NCI-H2107 treated with DMSO at 0.1 percent for 48 hours (cell line): ENCODE measurements around the gene L3MBTL4.
"Not testable (repeated sequence)": the region's sequence is repeated elsewhere in the genome, so short reads cannot be mapped to it uniquely, and the experiment has no call there.

Experiments used
- DNase-seq: peaks from one replicate; lab custom pipeline; 2025; ENCODE audit not compliant: unreplicated experiment; lab: John Stamatoyannopoulos, UW

The L3MBTL4 gene

DNA sequence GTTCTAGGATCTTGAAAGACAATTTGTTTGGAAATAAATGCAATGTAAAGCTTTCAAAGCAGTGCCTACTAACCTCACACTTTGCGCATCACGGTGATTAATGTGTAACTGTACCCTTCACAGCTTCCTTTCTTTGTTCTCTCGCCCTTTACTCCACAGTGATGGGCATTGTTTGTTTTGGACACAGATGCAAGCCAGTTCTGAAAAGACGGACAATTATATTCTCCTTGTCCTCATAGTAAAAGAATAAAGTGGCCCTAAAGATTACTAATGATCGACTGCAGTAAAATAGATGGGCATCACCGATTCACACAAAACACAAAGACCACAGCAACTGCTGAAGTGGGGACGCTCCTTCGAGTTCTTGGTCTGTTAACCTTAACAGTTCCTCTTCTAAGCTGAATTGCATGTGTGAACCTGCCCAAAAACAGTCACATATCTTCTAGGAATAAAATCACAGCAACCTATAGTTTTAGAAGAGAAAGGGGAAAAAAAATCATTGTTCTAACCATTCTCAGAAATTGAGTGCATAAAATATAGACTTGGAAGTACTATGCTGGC lies 7.7 kb downstream of the L3MBTL4 start:
- no peak for DNase-seq

DNA sequence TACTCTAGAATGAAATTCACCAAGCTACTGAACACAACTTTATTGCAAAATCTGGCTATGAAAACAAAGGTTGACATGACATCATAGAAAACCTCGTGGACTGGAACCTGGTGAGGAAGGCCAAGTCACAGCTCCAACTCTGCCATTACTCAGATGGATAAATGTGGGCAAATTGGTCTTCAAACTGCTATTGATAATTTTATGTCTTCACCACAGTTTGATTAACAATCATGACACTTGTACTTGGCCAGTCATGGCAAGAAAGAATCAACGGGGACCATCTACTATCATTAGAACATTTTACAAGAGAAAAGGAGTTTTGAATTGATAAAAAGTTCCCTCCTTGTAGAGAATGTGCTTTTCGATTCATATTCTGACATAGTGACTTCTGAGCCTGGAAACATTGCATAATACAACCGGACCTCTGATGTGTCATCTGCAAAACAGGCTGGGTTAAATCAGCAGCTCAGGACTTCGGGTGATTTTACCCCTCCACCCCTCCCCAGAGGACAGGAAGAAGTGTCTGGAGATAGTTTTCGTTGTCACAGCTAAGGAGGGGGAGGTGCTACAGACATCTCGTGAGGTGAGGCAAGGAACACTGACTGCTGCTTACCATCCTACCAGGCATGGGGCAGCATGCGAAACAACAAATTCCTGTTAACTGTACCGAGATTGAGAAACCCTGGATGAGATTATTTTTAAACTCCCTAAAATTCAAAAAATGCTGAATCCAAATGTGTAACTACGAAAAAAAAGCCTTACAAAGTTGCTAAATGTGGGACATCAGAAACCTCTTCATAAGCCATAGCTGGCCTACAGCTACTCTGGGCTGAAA lies 8.4 kb downstream of the L3MBTL4 start:
- no peak for DNase-seq

GRCh38 chr18:6405237-6406074 lies 9.3 kb downstream of the L3MBTL4 start:
- DNase-seq, result peak; percentile 38

DNA sequence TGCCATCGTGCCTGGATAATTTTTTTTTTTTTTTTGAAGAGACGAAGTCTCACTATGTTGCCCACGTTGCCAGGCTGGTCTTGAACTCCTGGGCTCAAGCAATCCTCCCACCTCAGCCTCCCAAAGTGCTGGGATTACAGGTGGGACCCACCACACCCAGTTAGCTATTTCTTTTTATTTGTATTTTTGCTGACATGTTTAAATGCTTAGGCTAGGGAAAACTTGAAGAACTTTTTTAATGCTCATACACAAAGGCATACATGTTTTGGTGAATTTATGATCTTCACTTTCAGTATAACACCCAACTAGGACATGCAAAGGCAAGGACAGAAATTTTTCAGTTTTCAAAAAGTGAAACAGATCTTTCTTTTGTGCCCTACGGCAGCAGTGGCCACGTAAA lies 9.9 kb downstream of the L3MBTL4 start:
- DNase-seq, result no peak

- DNase-seq, result no peak
Measured at GRCh38 chr18:6401687-6402086, 13.0 kb downstream of the L3MBTL4 start.

- DNase-seq, result no peak
Measured at GRCh38 chr18:6399776-6400175, 14.9 kb downstream of the L3MBTL4 start.

DNA sequence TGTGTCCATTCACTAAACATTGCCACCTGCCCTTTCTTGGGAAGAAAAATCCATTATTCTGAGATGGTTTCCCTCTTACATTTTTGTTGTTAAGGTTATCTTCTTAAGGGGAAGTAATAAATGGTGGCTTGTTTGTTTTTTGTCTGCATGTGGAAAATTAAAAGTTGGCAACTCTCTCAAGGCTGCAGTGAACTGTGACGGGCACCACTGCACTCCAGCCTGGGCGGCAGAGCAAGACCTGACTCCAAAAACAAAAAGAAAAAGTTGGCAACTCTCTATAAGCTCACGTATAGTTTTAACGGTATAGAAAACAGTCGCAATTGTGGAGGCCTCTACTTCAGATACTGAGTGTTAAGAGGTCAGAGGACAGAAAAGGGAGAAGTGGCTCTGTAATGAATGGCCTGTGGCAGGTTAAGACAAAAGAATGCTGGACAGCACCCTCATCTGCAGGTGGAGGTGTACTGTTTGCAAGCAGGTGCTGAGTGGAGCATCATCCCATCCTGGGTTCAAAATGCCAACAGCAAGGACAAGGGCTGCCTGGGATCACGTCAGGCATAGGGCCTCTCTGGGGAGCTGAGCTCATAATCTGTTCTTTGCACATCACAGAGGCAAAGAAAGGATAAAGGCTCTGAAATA lies 16.7 kb downstream of the L3MBTL4 start:
- no peak for DNase-seq

DNA sequence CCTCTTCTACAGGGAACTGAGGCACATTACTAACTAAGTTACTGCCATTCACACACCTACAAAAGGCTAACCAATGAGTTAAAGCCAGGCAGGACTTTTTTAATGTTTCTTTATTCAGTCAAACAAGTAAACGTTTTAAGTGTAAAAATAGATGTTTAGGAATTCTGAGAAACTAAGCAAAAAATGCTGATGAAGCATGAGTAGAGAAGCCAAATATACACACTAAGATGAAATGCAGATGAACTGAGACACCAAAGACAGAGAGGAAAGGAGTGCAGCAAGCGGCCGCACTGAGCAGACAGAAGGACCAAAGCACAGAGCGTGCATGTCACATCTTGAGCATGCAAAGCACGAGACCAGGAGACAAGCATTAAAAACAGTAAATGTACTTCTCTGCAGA lies 17.9 kb downstream of the L3MBTL4 start:
- DNase-seq, result no peak

DNA sequence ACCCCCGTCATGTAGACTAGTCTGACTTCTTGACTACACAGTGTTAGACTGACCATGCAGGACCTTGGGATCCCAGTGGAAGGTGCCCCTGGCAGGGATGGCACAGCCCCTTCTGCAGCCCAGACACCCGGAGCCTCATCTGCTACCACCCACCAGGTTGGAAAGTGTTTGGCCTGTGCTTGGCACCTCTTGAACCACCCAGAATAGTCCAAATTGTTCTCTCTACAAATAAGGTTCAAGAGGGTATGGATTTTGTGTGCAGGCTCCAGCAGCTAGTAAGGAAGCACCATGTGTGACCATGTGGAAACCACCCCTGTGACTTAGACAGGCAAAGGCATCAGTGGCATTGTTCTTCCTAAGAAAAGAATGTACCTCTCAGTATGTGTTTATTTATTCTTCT lies 18.4 kb downstream of the L3MBTL4 start:
- DNase-seq, result no peak

DNA sequence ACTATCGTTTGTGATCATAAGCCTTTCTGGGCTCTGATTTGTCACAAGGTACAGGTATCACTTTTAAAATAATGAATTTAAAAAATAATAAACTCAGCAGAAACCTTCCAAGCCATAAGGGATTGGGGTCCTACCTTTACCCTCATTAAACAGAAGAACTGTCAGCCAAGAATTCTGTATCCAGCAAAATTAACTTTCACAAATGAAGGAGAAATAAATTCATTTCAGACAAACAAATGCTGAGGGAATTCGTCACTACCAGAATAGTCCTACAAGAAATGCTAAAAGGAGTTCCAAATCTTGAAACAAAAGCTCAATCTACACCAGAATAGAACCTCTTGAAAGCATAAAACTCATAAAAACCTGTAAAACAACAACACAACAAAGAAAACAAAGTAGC lies 25.7 kb downstream of the L3MBTL4 start:
- no peak for DNase-seq

DNA sequence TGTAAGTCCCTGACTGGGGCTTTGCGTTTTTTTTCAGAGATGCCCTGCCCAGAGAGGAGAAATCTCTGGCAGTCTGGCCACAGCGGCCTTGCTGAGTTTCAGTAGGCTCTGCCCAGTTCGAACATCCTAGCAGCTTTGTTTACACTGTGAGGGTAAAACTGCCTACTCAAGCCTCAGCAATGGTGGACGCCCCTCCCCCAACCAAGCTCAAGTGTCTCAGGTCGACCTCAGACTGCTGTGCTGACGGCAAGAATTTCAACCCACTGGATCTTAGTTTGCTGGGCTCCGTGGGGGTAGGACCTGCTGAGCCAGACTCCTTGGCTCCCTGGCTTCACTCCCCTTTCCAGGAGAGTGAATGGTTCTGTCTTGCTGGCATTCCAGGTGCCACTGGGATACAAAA lies 31.7 kb downstream of the L3MBTL4 start:
- DNase-seq, result no peak

- DNase-seq, result not testable (repeated sequence)
Measured at GRCh38 chr18:6377473-6377872, 37.2 kb downstream of the L3MBTL4 start.

- DNase-seq, result no peak
Measured at GRCh38 chr18:6376433-6377229, 38.1 kb downstream of the L3MBTL4 start.

- DNase-seq, result no peak
Measured at GRCh38 chr18:6374935-6375529, 39.7 kb downstream of the L3MBTL4 start.

DNA sequence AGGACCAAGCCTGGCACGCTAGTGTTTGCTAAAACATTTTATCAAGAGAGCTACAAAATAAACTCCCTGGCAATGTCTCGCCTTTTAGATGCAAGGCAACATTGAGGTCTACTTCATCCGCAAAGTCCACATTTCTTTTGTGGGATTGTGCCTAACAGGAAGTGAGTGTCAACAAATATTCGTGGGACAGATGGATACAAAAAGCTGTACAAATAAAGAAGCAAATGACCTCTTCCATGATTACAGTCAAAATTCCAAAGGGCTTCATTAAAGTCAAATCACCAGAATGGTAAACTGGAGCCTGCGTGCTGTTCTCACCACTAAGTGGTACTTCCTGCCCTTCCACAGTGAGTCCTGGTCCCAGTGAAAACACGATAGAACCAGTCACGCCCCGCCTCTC lies 40.4 kb downstream of the L3MBTL4 start:
- DNase-seq, result no peak

DNA sequence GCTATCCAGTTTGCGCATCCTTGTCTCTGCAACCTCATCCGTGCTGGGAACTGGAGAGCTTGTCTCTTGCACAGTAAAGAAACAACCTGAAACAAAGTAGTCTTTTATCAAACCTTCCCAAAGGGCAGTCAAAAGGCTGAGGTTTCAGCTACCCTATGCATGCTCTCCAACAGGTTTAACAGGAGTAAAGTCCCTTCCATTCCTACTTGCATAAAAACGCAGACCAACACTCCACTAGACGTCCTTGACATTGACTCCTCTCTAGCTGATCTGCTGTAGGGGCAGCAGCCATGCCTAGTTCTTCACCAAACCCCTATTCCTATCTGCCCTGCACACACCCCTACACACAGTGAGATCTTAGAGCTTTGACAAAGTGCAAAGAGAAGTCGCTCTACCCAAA lies 41.5 kb downstream of the L3MBTL4 start:
- no peak for DNase-seq

DNA sequence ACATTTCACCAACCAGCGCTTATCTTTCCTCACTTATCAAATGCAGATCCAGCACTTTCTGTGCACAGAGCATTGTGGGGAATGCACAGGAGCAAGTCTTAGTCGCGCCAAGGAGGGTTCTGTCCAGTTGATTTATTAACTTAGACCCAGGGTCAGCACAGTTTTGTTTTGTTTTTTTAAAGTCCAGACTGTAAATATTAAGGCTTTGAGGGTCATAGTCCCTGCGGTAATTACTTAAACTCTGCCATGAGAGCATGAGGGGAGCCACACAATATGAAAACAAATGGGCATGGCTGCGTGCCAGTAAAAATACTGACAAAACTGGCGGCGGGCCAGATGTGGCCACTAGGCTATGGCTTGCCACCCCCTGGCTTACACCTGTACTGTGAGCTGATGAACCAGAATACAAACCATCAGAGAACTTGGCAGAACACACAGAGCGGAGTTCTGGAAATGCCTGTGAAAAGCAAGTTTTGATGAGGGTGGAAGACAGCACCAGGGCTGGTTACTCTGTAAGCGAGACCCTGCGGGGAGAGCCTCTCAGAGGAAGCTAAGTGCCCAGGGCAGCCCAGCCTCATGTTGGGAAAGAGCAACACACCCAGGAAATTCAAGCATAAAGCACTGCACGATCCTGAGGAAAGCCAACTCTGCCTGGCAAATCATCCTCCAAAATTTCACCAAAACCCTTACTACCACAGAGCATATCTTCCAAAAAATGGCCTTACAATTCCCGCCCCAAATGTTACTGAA lies 43.6 kb downstream of the L3MBTL4 start:
- peak; percentile 64 for DNase-seq

GRCh38 chr18:6370410-6370809 lies 44.3 kb downstream of the L3MBTL4 start:
- DNase-seq, result peak; percentile 34

DNA sequence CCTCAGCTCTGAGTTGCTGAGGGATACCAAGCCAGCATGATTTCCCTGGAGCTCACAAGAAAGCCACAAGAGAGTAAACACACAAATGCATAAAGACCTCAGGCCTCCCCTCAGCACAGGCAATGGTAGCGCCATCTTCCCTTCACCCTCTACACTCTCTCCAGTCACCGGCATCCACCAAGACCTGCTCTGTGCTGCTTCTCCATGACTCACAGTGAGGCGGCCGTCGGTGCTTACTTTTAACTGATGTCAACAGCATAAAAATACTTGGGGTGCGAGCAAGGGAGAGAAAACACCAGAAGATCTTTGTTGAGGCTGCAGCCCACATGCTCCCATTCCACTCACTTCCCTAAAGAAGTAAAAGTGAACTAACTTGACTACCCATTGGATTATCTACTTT lies 46.7 kb downstream of the L3MBTL4 start:
- no peak for DNase-seq

- no peak for DNase-seq
Measured at GRCh38 chr18:6367208-6367607, 47.5 kb downstream of the L3MBTL4 start.
